ENCODE measurements around the gene BRCA2.

GRCh38 chr13:32370805-32371204 is 55.5 kb downstream of the BRCA2 start:
- TF ChIP-seq EZH2 (IDR thresholded peaks at IDR 0.05; ENCODE audit: low read length, unreplicated experiment) (no peak), EZH2phosphoT487 (IDR thresholded peaks at IDR 0.05; ENCODE audit: borderline replicate concordance, low read length) (no peak), CTCF (conservative IDR thresholded peaks at IDR 0.05; ENCODE audit: low read depth, low read length) (no peak)

Data from PC-3 (cell line).